Occipital lobe (tissue), 2 donors: ENCODE data around the gene COL24A1. TPM values are rescaled to one million over a fixed set of nuclear protein-coding genes. Genes with fewer than 3 reads are reported as not detected.

ENCODE experiments used
- DNase-seq: peaks from one replicate; lab custom pipeline; 2025; lab: John Stamatoyannopoulos, UW
- total RNA-seq: library from RNA; depleted of rRNA; stranded (reverse); fragments of >200 nt; gene quantifications from one replicate; pipeline ENCODE4 v1.2.3, GENCODE V29; 2014

The COL24A1 gene
- total RNA-seq: 0.78 TPM

- DNase-seq: peak; percentile 21
Observed at GRCh38 chr1:86156566-86157455, at the start of gene COL24A1. Gene COL24A1 (minus strand): TSS chr1:86156772. CDS start chr1:86156396, 376 bp downstream.

- no peak for DNase-seq
Observed at GRCh38 chr1:86205741-86206140, 49.2 kb upstream of the COL24A1 start.

GRCh38 chr1:86202552-86203340, 46.2 kb upstream of the COL24A1 start:
- DNase-seq: no peak

GRCh38 chr1:86201311-86201710, 44.7 kb upstream of the COL24A1 start:
- DNase-seq: no peak

- no peak for DNase-seq
Observed at GRCh38 chr1:86200901-86201300, 44.3 kb upstream of the COL24A1 start.

GRCh38 chr1:86197206-86197855, 40.8 kb upstream of the COL24A1 start:
- no peak for DNase-seq

- no peak for DNase-seq
Observed at GRCh38 chr1:86195281-86195680, 38.7 kb upstream of the COL24A1 start.

GRCh38 chr1:86194491-86195034, 38.0 kb upstream of the COL24A1 start:
- DNase-seq: no peak

GRCh38 chr1:86192417-86192816, 35.8 kb upstream of the COL24A1 start:
- no peak for DNase-seq

GRCh38 chr1:86191958-86192357, 35.4 kb upstream of the COL24A1 start:
- no peak for DNase-seq

GRCh38 chr1:86190873-86191272, 34.3 kb upstream of the COL24A1 start:
- no peak for DNase-seq

- DNase-seq: no peak
Observed at GRCh38 chr1:86184426-86184825, 27.9 kb upstream of the COL24A1 start.

GRCh38 chr1:86183810-86184209, 27.2 kb upstream of the COL24A1 start:
- no peak for DNase-seq

- DNase-seq: no peak
Observed at GRCh38 chr1:86176226-86176625, 19.7 kb upstream of the COL24A1 start.

- no peak for DNase-seq
Observed at GRCh38 chr1:86175756-86176155, 19.2 kb upstream of the COL24A1 start.

- DNase-seq: no peak
Observed at GRCh38 chr1:86169625-86170024, 13.1 kb upstream of the COL24A1 start.

- DNase-seq: no peak
Observed at GRCh38 chr1:86159800-86160199, 3.2 kb upstream of the COL24A1 start.

- no peak for DNase-seq
Observed at GRCh38 chr1:86155807-86156565, 586 bp downstream of the COL24A1 start.

- DNase-seq: no peak
Observed at GRCh38 chr1:86155051-86155806, 1.3 kb downstream of the COL24A1 start.

GRCh38 chr1:86154571-86155050, 2.0 kb downstream of the COL24A1 start:
- no peak for DNase-seq
